RKO (cell line): ENCODE measurements around the gene ZNF57.
A peak's percentile ranks its signal among the peaks of the same experiment; 100 is the strongest.
"Not testable (repeated sequence)": the region's sequence is repeated elsewhere in the genome, so short reads cannot be mapped to it uniquely, and the experiment has no call there.

Experiments
- DNase-seq: peaks from one replicate; pipeline ENCODE4 v3.0.0-alpha.2; 2016; ENCODE audit warnings: low spot score

Gene ZNF57

DNA sequence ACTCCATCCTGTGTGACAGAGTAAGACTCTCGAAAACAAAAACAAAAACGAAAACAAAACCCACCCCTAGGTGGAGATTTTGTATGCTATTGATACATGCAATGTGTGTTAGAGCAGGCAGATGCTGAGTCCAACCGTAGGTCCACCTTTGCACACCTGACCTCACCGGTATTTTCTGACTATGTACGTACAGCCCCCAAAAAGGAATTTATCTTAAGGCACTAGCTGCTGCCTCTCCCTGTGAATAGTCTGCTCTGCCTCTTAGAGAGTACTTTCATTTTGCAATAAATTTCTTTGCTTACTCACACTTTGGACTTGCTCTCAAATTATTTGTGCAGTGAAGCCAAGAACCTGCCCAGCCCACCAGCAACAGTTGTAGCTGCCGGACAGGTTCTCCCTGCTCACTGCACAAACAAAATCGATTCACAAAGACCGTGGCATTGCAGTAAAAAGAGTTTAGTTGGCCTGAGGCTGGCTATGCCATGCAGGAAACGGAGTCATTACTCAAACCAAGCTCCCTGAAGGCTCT lies 52.3 kb downstream of the ZNF57 start:
- DNase-seq: no peak

DNA sequence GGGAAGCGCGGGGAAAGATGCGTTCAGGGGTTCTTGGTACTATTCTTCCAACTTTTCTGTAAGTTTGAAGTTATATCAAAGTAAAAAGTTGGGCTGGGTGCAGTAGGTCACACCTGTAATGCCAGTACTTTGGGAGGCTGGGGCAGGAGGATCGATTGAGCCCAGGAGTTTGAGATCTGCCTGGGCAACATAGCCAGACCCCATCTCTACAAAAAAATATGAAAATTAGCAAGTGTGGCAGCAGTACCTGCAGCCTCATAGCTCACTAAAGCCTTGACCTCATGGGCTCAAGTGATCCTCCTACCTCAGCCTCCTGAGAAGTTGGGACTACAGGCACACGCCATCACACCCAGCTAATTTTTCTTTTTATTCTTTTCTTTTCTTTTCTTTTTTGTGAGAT lies 56.4 kb downstream of the ZNF57 start:
- DNase-seq: no peak

DNA sequence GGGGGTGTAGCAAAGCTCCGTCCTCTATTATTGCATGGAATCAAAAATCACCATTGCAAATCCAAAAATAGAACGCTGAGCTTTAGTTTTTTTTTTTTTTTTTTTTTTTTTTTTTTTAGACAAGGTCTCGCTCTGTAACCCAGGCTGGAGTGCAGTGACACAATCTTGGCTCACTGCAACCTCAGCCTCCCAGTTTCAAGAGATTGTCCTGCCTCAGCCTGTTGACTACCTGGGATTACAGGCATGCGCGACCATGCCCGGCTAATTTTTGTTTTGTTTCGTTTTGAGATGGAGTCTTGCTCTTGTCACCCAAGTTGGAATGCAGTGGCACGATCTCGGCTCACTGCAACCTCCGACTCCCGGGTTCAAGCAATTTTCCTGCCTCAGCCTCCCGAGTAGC lies 59.4 kb downstream of the ZNF57 start:
- no peak for DNase-seq

DNA sequence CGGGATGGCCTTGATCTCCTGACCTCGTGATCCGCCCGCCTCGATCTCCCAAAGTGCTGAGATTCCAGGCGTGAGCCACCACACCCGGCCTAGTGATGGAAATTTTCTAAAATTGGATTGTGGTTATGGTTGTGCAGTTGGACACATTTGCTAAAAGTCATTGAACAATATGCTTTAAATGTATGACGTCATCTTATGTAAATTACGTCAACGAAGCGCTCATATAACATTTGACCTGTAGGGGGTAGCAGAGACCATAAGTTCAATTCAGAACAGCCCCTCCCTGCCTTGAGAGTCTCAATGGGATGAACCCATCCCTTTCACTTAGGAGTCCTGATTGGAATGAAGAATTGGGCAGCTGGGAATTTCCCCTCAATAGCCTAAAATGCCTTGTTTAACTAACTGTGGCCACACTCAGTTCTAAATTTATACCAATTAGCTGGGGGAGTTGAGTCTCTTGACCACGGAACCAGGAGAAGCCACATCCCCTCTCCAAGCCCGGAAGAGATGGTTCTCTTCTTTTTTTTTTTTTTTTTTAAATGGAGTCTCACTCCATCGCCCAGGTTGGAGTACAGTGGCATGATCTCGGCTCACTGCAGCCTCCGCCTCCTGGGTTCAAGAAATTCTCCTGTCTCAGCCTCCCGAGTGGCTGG lies 61.4 kb downstream of the ZNF57 start:
- DNase-seq: peak; percentile 79

DNA sequence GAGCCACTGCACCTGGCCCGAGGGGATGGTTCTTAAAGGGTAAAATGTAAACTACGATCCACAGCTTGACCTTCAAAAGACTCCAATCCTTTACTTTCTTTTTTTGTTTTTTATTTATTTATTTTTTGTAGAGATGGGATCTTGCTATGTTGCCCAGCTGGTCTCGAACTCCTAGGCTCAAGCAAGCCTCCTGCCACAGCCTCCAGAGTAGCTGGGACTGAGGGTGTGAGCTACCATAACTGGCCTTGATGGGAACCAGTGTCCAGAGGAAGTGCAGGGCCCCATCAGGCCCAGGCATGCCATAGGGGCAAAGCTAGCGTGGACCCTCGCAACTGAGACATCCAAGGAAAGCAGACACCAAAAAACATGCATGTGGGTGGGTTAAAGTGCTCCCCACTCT lies 62.4 kb downstream of the ZNF57 start:
- no peak for DNase-seq

DNA sequence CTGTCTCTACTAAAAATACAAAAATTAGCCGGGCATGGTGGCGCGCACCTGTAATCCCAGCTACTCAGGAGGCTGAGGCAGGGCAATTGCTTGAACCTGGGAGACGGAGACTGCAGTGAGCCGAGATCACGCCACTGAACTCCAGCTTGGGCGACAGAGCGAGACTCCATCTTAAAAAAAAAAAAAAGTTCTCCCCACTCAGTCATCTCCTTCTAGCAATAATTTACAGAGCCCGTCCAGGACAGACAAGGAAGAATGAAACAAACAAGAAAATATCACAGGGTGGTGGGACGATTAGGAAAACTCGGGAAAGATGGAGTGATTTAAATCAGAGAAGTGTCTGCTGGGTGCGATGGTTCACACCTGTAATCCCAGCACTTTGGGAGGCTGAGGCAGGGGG lies 62.9 kb downstream of the ZNF57 start:
- not testable (repeated sequence) for DNase-seq

DNA sequence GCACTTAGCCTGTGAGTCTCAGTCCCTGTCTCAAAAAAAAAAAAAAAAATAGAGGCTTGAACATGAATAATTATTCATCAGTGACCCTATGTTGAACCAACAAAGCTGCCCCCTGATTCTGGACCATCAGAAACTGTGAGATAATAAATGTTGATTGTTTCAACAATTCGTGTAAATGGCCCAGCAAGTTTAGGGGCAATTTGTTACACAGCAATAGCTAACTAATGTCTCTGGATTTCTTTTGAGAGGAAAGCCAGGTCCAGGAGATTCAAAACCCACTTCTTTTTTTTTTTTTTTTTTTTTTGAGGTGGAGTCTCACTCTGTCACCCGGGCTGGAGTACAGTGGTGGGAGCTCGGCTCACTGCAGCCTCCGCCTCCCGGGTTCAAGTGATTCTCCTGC lies 64.1 kb downstream of the ZNF57 start:
- no peak for DNase-seq

DNA sequence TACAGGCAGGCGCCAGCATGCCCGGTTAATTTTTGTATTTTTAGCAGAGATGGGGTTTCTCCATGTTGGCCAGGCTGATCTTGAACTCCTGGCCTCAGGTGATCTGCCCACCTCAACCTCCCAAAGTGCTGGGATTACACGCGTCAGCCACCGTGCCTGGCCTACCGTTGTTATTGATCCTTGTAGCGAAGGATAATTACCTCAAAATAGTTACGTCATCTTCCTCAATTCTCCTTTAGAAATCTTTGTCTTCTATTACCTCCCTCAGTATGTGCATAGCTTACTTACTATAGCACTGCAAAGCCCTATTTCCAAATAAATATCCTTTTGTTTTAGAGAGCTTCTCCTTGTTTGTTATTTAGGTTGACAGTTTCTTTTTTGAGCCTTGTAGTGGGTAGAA lies 67.2 kb downstream of the ZNF57 start:
- DNase-seq: no peak
